Keratinocyte (primary cell): ENCODE results near the gene NOP14. TPM values are rescaled to one million over a fixed set of nuclear protein-coding genes. Genes with fewer than 3 reads are reported as not detected.

Experiments
- DNase-seq: peaks from one replicate; pipeline ENCODE4 v3.0.0-alpha.2; 2011; ENCODE audit warnings: low read depth, missing footprints, low spot score
- FAIRE-seq: peaks from 2 replicates; lab custom pipeline; 2011; peaks lifted over from hg19 to GRCh38; lab: Jason Lieb, UNC
- H2AFZ ChIP-seq: 2 replicates; pipeline ENCODE4 v1.6.0; 2012; ENCODE audit warnings: low read length, control low read depth, inconsistent platforms; ENCODE audit not compliant: control insufficient read depth
- H3K27ac ChIP-seq: 2 replicates; pipeline ENCODE4 v1.5.1; 2011; ENCODE audit warnings: low read length; ENCODE audit not compliant: control insufficient read depth, insufficient read depth
- H3K27me3 ChIP-seq: 3 replicates; pipeline ENCODE4 v1.6.0; 2011; ENCODE audit warnings: low read length; ENCODE audit not compliant: control insufficient read depth, insufficient read depth; ENCODE audit errors: extremely low read depth
- H3K36me3 ChIP-seq, 2 experiments: 2 replicates in 1 of 2; 3 replicates in 1 of 2; pipeline ENCODE4 v1.5.1; 2011; ENCODE audit warnings: low read length in 2 of 2, mild to moderate bottlenecking in 1 of 2; ENCODE audit not compliant: control insufficient read depth in 2 of 2, insufficient read depth in 2 of 2; ENCODE audit errors: extremely low read depth in 1 of 2
- H3K4me1 ChIP-seq: 3 replicates; pipeline ENCODE4 v1.5.1; 2011; ENCODE audit warnings: low read length; ENCODE audit not compliant: control insufficient read depth, insufficient read depth; ENCODE audit errors: extremely low read depth
- H3K4me2 ChIP-seq: 3 replicates; pipeline ENCODE4 v1.6.0; 2011; ENCODE audit warnings: low read depth, low read length; ENCODE audit not compliant: control insufficient read depth, insufficient read depth; ENCODE audit errors: extremely low read depth
- H3K4me3 ChIP-seq, 3 experiments: fragments of 200-600 bp in 1 of 3; sonication (generic) in 1 of 3; 2 replicates in 2 of 3; 3 replicates in 1 of 3; pipeline ENCODE4 v1.5.1; 2011 to 2016; ENCODE audit warnings: low read length in 3 of 3, mild to moderate bottlenecking in 3 of 3, control low read depth in 2 of 3, inconsistent platforms in 1 of 3, low read depth in 1 of 3, mixed read lengths in 1 of 3, mixed run types in 1 of 3, moderate library complexity in 1 of 3; ENCODE audit not compliant: control insufficient read depth in 2 of 3, insufficient read depth in 2 of 3; ENCODE audit errors: extremely low read depth in 1 of 3
- H3K79me2 ChIP-seq: 2 replicates; pipeline ENCODE4 v1.6.0; 2012; ENCODE audit warnings: low read length; ENCODE audit not compliant: control insufficient read depth, insufficient read depth
- H3K9ac ChIP-seq: 3 replicates; pipeline ENCODE4 v1.6.0; 2011; ENCODE audit warnings: low read length; ENCODE audit not compliant: control insufficient read depth, insufficient read depth; ENCODE audit errors: extremely low read depth
- H3K9me1 ChIP-seq: 3 replicates; pipeline ENCODE4 v1.6.0; 2011; ENCODE audit warnings: low read length; ENCODE audit not compliant: control insufficient read depth, insufficient read depth; ENCODE audit errors: extremely low read depth
- H3K9me3 ChIP-seq: 2 replicates; pipeline ENCODE4 v1.5.1; 2012; ENCODE audit warnings: low read depth, low read length; ENCODE audit not compliant: control insufficient read depth
- H4K20me1 ChIP-seq: 3 replicates; pipeline ENCODE4 v1.6.0; 2011; ENCODE audit warnings: low read length; ENCODE audit not compliant: control insufficient read depth, insufficient read depth; ENCODE audit errors: extremely low read depth
- CTCF ChIP-seq, 3 experiments: IDR thresholded peaks in 1 of 3; conservative IDR thresholded peaks in 1 of 3; optimal IDR thresholded peaks in 1 of 3; 2 replicates in 2 of 3; 3 replicates in 1 of 3; pipeline versions ENCODE3 to v1.5.1; 2011; ENCODE audit warnings: low read length in 3 of 3, mild to moderate bottlenecking in 3 of 3, moderate library complexity in 2 of 3, control low read depth in 1 of 3, inconsistent platforms in 1 of 3; ENCODE audit not compliant: insufficient read depth in 2 of 3; ENCODE audit errors: extremely low read depth in 1 of 3
- EZH2 ChIP-seq: IDR thresholded peaks from one replicate; pipeline ENCODE4 v1.6.1; 2012; ENCODE audit warnings: inconsistent platforms, mild to moderate bottlenecking, low read length, moderate library complexity
- dilution Hi-C: fragments of 300-500 bp; cut with MboI; formaldehyde crosslinking; loops from one replicate; pipeline ENCODE4 v1.7.0; 2020; ENCODE audit warnings: low sequenced_read_pairs; ENCODE audit not compliant: extremely low pct_ligation_motif_present
- polyA plus RNA-seq, 5 experiments: library from polyadenylated mRNA; depleted of rRNA in 3 of 5; stranded (reverse) in 3 of 5; stranded (forward) in 1 of 5; unstranded in 1 of 5; fragments of >200 nt; gene quantifications; 1 replicate in 1 of 5; 2 replicates in 3 of 5; 3 replicates in 1 of 5; pipeline versions ENCODE4 v1.2.1 to v1.2.3, GENCODE V29; 2011 to 2012; ENCODE audit warnings: missing spikeins in 2 of 5, low read depth in 1 of 5, low replicate concordance in 1 of 5

Gene NOP14
- polyA plus RNA-seq, 1 donor (not counting 4 experiments of a cell fraction or from before 2014, with no cell fraction given): 21.8 TPM

- no peaks in the 10 kb centered on the region for H4K20me1 ChIP-seq
- H3K9me3 ChIP-seq: no peaks in the 10 kb centered on the region
- H3K27me3 ChIP-seq: no peaks in the 10 kb centered on the region
- no peak overlapping the region for H2AFZ ChIP-seq
- dilution Hi-C loops: no loop called here
- no peak for DNase-seq
- H3K4me3 ChIP-seq: no peak overlapping the region
- TF ChIP-seq EZH2 (no peak), CTCF (optimal IDR thresholded peaks at IDR 0.05 in 1 of 3, IDR thresholded peaks at IDR 0.05 in 1 of 3, conservative IDR thresholded peaks at IDR 0.05 in 1 of 3; ENCODE audit: extremely low read depth in 1 of 3, insufficient read depth in 2 of 3, low read length in 3 of 3) (no peak)
- no peak overlapping the region for H3K4me2 ChIP-seq
- no peak overlapping the region for H3K9ac ChIP-seq
- no peak for FAIRE-seq
- H3K4me1 ChIP-seq: peaks cover 11% of the 10 kb centered on the region
- H3K9me1 ChIP-seq: no peaks in the 10 kb centered on the region
- peaks cover 2% of the 10 kb centered on the region for H3K79me2 ChIP-seq
- H3K36me3 ChIP-seq: peaks cover 23 to 28% of the 10 kb centered on the region in 2 experiments
- no peak overlapping the region for H3K27ac ChIP-seq
These were observed 38.9 kb downstream of the NOP14 start for GRCh38 chr4:2924286-2924685.

GRCh38 chr4:2923668-2924173 lies 39.5 kb downstream of the NOP14 start:
- Histone ChIP-seq H3K9me1 (no peaks in the 10 kb centered on the region), H3K27me3 (no peaks in the 10 kb centered on the region), H3K4me1 (peaks cover 11% of the 10 kb centered on the region), H3K4me2 (no peak overlapping the region), H3K36me3 (peaks cover 19 to 26% of the 10 kb centered on the region in 2 experiments), H4K20me1 (no peaks in the 10 kb centered on the region), H3K79me2 (peaks cover 3% of the 10 kb centered on the region), H2AFZ (no peak overlapping the region), H3K9ac (no peak overlapping the region), H3K27ac (peak overlapping the region; percentile 31), H3K9me3 (no peaks in the 10 kb centered on the region), H3K4me3 (no peak overlapping the region)
- no peak for DNase-seq
- no peak for TF ChIP-seq CTCF (optimal IDR thresholded peaks at IDR 0.05 in 1 of 3, IDR thresholded peaks at IDR 0.05 in 1 of 3, conservative IDR thresholded peaks at IDR 0.05 in 1 of 3; ENCODE audit: extremely low read depth in 1 of 3, insufficient read depth in 2 of 3, low read length in 3 of 3)
- TF ChIP-seq EZH2: no peak
- FAIRE-seq: no peak
- dilution Hi-C loops: no loop called here
